ENCODE results near the gene NKD2. TPM values are rescaled to one million over a fixed set of nuclear protein-coding genes. Genes with fewer than 3 reads are reported as not detected.

The NKD2 gene
- total and polyA plus RNA-seq, 9 of the 15 experiments (the other 6 are each of a cell fraction or from before 2014, with no cell fraction given), result 0.09 to 0.64 (median 0.27) TPM; not detected in 5

- Histone ChIP-seq H3K9ac (ENCODE audit: insufficient read depth in 1 of 2, low read depth in 2 of 2, low read length in 2 of 2) (no peak overlapping the region; a peak in 1 of 4 replicates), H3K36me3 (ENCODE audit: control insufficient read depth, insufficient read depth, low read length) (no peaks in the 10 kb centered on the region), H3K4me3 (no peak overlapping the region), H3K4me1 (replicated peaks in 1 of 2; ENCODE audit: control insufficient read depth in 2 of 2, insufficient read depth in 2 of 2, low read length in 2 of 2) (peaks cover 0 to 54% of the 10 kb centered on the region in 2 experiments; a peak in 2 of 5 replicates), H4K20me1 (replicated peaks; ENCODE audit: control insufficient read depth, insufficient read depth, low read length) (peaks cover 6% of the 10 kb centered on the region), H3K79me2 (ENCODE audit: control insufficient read depth, insufficient read depth, low read length) (no peaks in the 10 kb centered on the region), H2AFZ (ENCODE audit: low read depth, low read length) (no peak overlapping the region), H3K27me3 (ENCODE audit: control insufficient read depth in 2 of 2, insufficient read depth in 2 of 2, low read length in 2 of 2) (peaks cover 3 to 46% of the 10 kb centered on the region in 2 experiments; a peak in 3 of 5 replicates), H3K27ac (ENCODE audit: extremely low read depth, low read depth, low read length) (no peak overlapping the region), H3K9me1 (ENCODE audit: control insufficient read depth, insufficient read depth, low read length) (no peaks in the 10 kb centered on the region), H3K4me2 (ENCODE audit: insufficient read depth, low read length) (no peak overlapping the region), H3K9me3 (replicated peaks; ENCODE audit: control insufficient read depth, insufficient read depth, low read depth, low read length) (no peaks in the 10 kb centered on the region)
- no peak for DNase-seq (ENCODE audit: extremely low read depth in 1 of 4, low spot score in 3 of 4)
- in situ Hi-C loops (cut with MboI), result no loop called here
- POLR2A ChIA-PET, result no interaction called here
- intact Hi-C loops (cut with micrococcal nuclease), result no loop called here
- no TSS peak for BruUV-seq (replicated peaks)
- CTCF ChIA-PET (ENCODE audit: low intra/inter-chr PET ratio), result no interaction called here
- WGBS (ENCODE audit: insufficient coverage, low coverage, missing lambda C conversion rate), result 14% methylated on average over 19 of the region's 19 CpGs
- TF ChIP-seq ATF4 (CRISPR knock-in tag; IDR thresholded peaks at IDR 0.05), result no peak
- TF ChIP-seq RUNX1 (IDR thresholded peaks at IDR 0.05; ENCODE audit: low read depth), result no peak
- TF ChIP-seq HINFP (tag; conservative IDR thresholded peaks at IDR 0.05; ENCODE audit: low read depth), result no peak
- TF ChIP-seq PBX2 (CRISPR knock-in tag; IDR thresholded peaks at IDR 0.05; ENCODE audit: low read depth), result no peak
- TF ChIP-seq PBX2 (tag; conservative IDR thresholded peaks at IDR 0.05; ENCODE audit: low read depth), result no peak
- TF ChIP-seq SMARCA5 (IDR thresholded peaks at IDR 0.05), result no peak
- TF ChIP-seq PHTF2 (CRISPR knock-in tag; IDR thresholded peaks at IDR 0.05), result no peak
- no peak for TF ChIP-seq EWSR1 (IDR thresholded peaks at IDR 0.05; ENCODE audit: borderline replicate concordance, low read depth, partially characterized antibody)
- no peak for TF ChIP-seq ZNF3 (CRISPR knock-in tag; IDR thresholded peaks at IDR 0.05)
- TF ChIP-seq MED1 (CRISPR knock-in tag; IDR thresholded peaks at IDR 0.05; ENCODE audit: borderline replicate concordance), result no peak
- TF ChIP-seq ARNT (IDR thresholded peaks at IDR 0.05), result no peak
- no peak for FAIRE-seq
- no peak for ATAC-seq
Measured at GRCh38 chr5:1077026-1077425, 68.4 kb downstream of the NKD2 start.

Measured in K562 (cell line).